ENCODE measurements around the gene TMEM225B. TPM values are rescaled to one million over a fixed set of nuclear protein-coding genes. Genes with fewer than 3 reads are reported as not detected.

Gene TMEM225B
- total RNA-seq, 1 experiment from 2014 or later, result 1.3 TPM

- CTCF ChIA-PET, result no interaction called here
- intact Hi-C loops (cut with micrococcal nuclease; ENCODE audit: unreplicated experiment), result no loop called here
- no peaks in the 10 kb centered on the region for H3K9me3 ChIP-seq (ENCODE audit: low read depth, low read length, poor library complexity, severe bottlenecking)
- DNase-seq (ENCODE audit: low spot score), result no peak
- no TSS peak for BruUV-seq (replicated peaks)
- POLR2A ChIA-PET (ENCODE audit: low non-redundant PET), result no interaction called here
- H3K27ac ChIP-seq (ENCODE audit: low read depth, low read length, poor library complexity, severe bottlenecking), result no peak overlapping the region
- no peak overlapping the region for H3K4me3 ChIP-seq (ENCODE audit: low read depth, low read length, poor library complexity, severe bottlenecking)
- H3K4me1 ChIP-seq (ENCODE audit: insufficient read depth, low read length, poor library complexity, severe bottlenecking), result no peaks in the 10 kb centered on the region
- no peak for TF ChIP-seq CTCF (conservative IDR thresholded peaks at IDR 0.05; ENCODE audit: low read depth, low read length)
- no peak for TF ChIP-seq EZH2 (IDR thresholded peaks at IDR 0.05; ENCODE audit: borderline replicate concordance, low read depth, low read length, poor library complexity, severe bottlenecking)
- no peaks in the 10 kb centered on the region for H3K36me3 ChIP-seq (ENCODE audit: insufficient read depth, low read length, poor library complexity, severe bottlenecking)
- H3K27me3 ChIP-seq (replicated peaks; ENCODE audit: insufficient read depth, low read depth, low read length, poor library complexity), result no peaks in the 10 kb centered on the region
Observed at GRCh38 chr7:99642027-99642426, 44.0 kb downstream of the TMEM225B start.

- Histone ChIP-seq H3K4me3 (ENCODE audit: low read depth, low read length, poor library complexity, severe bottlenecking) (no peak overlapping the region), H3K27me3 (replicated peaks; ENCODE audit: insufficient read depth, low read depth, low read length, poor library complexity) (no peaks in the 10 kb centered on the region), H3K9me3 (ENCODE audit: low read depth, low read length, poor library complexity, severe bottlenecking) (no peaks in the 10 kb centered on the region), H3K4me1 (ENCODE audit: insufficient read depth, low read length, poor library complexity, severe bottlenecking) (no peaks in the 10 kb centered on the region), H3K27ac (ENCODE audit: low read depth, low read length, poor library complexity, severe bottlenecking) (no peak overlapping the region), H3K36me3 (ENCODE audit: insufficient read depth, low read length, poor library complexity, severe bottlenecking) (no peaks in the 10 kb centered on the region)
- no TSS peak for BruUV-seq (replicated peaks)
- no peak for DNase-seq (ENCODE audit: low spot score)
- intact Hi-C loops (cut with micrococcal nuclease; ENCODE audit: unreplicated experiment), result no loop called here
- ChIA-PET CTCF (interaction anchor here (0.7 kb wide), 1 partner anchor 120 kb away, joined by 3 read pairs; no protein-coding TSS in a partner anchor), POLR2A (ENCODE audit: low non-redundant PET) (no interaction called here)
- TF ChIP-seq CTCF (conservative IDR thresholded peaks at IDR 0.05; ENCODE audit: low read depth, low read length) (no peak), EZH2 (IDR thresholded peaks at IDR 0.05; ENCODE audit: borderline replicate concordance, low read depth, low read length, poor library complexity, severe bottlenecking) (no peak)
Observed at GRCh38 chr7:99643464-99643863, 45.4 kb downstream of the TMEM225B start.

GRCh38 chr7:99644431-99644830 lies 46.4 kb downstream of the TMEM225B start:
- BruUV-seq (replicated peaks), result no TSS peak
- Histone ChIP-seq H3K4me3 (ENCODE audit: low read depth, low read length, poor library complexity, severe bottlenecking) (no peak overlapping the region), H3K27me3 (replicated peaks; ENCODE audit: insufficient read depth, low read depth, low read length, poor library complexity) (no peaks in the 10 kb centered on the region), H3K27ac (ENCODE audit: low read depth, low read length, poor library complexity, severe bottlenecking) (no peak overlapping the region), H3K36me3 (ENCODE audit: insufficient read depth, low read length, poor library complexity, severe bottlenecking) (no peaks in the 10 kb centered on the region), H3K4me1 (ENCODE audit: insufficient read depth, low read length, poor library complexity, severe bottlenecking) (no peaks in the 10 kb centered on the region), H3K9me3 (ENCODE audit: low read depth, low read length, poor library complexity, severe bottlenecking) (no peaks in the 10 kb centered on the region)
- no peak for TF ChIP-seq CTCF (conservative IDR thresholded peaks at IDR 0.05; ENCODE audit: low read depth, low read length)
- TF ChIP-seq EZH2 (IDR thresholded peaks at IDR 0.05; ENCODE audit: borderline replicate concordance, low read depth, low read length, poor library complexity, severe bottlenecking), result no peak
- POLR2A ChIA-PET (ENCODE audit: low non-redundant PET), result no interaction called here
- CTCF ChIA-PET, result no interaction called here
- intact Hi-C loops (cut with micrococcal nuclease; ENCODE audit: unreplicated experiment), result no loop called here
- DNase-seq (ENCODE audit: low spot score), result peak; percentile 52
